ENCODE results near the gene ADAMTS12. TPM values are rescaled to one million over a fixed set of nuclear protein-coding genes. Genes with fewer than 3 reads are reported as not detected.

The ADAMTS12 gene
- total and polyA plus RNA-seq, 2 of the 8 experiments (the other 6 are each of a cell fraction or from before 2014, with no cell fraction given): 6.4 to 12.8 TPM

DNA sequence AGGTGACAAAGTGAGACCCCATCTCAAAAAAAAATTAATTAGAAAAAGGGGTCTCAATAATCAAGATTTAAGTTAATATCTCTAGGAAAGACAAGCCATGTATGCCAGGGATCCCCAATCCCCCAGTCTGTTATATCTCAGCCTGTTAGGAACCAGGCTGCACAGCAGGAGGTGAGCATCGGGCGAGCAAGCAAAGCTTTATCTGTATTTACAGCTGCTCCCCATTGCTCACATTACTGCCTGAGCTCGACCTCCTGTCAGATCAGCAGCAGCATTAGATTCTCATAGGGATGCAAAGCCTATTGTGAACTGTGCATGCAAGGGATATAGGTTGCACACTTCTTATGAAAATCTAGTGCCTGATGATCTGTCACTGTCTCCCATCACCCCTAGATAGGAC, 334.2 kb downstream of the ADAMTS12 start:
- Histone ChIP-seq H4K5ac (ENCODE audit: insufficient read length, low read depth, low read length) (no peak overlapping the region), H4K8ac (ENCODE audit: extremely low read depth, insufficient read depth, low read length) (no peak overlapping the region), H3K9me3 (ENCODE audit: insufficient read depth in 2 of 2, low read depth in 1 of 2, low read length in 1 of 2) (no peaks in the 10 kb centered on the region), H4K91ac (replicated peaks; ENCODE audit: insufficient read length, low read length) (no peak overlapping the region), H3K4ac (replicated peaks; ENCODE audit: insufficient read length, low read depth, low read length) (no peak overlapping the region), H3K4me1 (replicated peaks in 1 of 4; ENCODE audit: control insufficient read depth in 3 of 4, insufficient read depth in 4 of 4, low read length in 3 of 4) (no peaks in the 10 kb centered on the region), H2AK5ac (ENCODE audit: low read depth, low read length) (no peak overlapping the region), H4K20me1 (replicated peaks in 1 of 2; ENCODE audit: control insufficient read depth in 1 of 2, insufficient read depth in 2 of 2, low read length in 2 of 2) (no peaks in the 10 kb centered on the region), H3K79me2 (ENCODE audit: control insufficient read depth in 1 of 2, insufficient read depth in 2 of 2, low read length in 2 of 2) (no peaks in the 10 kb centered on the region), H2BK15ac (ENCODE audit: low read length) (no peak overlapping the region), H3K23ac (ENCODE audit: insufficient read length) (no peak overlapping the region), H2BK5ac (ENCODE audit: low read depth, low read length) (no peak overlapping the region), H3K4me3 (ENCODE audit: extremely low read depth in 1 of 4, insufficient read depth in 2 of 4, low read depth in 3 of 4, low read length in 4 of 4) (no peak overlapping the region), H3K18ac (ENCODE audit: extremely low read depth, low read length) (no peak overlapping the region), H3K27ac (ENCODE audit: low read depth, low read length) (no peak overlapping the region), H3K9ac (replicated peaks in 1 of 4; ENCODE audit: extremely low read depth in 1 of 4, low read depth in 3 of 4, low read length in 3 of 4) (no peak overlapping the region), H3K36me3 (ENCODE audit: control insufficient read depth in 2 of 4, insufficient read depth in 4 of 4, low read length in 3 of 4) (no peaks in the 10 kb centered on the region), H2AFZ (ENCODE audit: low read length) (no peak overlapping the region), H3K23me2 (ENCODE audit: low read depth, low read length) (no peaks in the 10 kb centered on the region), H3K56ac (replicated peaks; ENCODE audit: insufficient read length, low read depth, low read length) (no peak overlapping the region), H3K27me3 (replicated peaks in 1 of 4; ENCODE audit: control insufficient read depth in 3 of 4, extremely low read depth in 1 of 4, insufficient read depth in 3 of 4, low read length in 3 of 4) (no peaks in the 10 kb centered on the region), H3K14ac (ENCODE audit: insufficient read length) (no peak overlapping the region), H2BK20ac (ENCODE audit: low read length) (no peak overlapping the region), H3K79me1 (ENCODE audit: low read depth, low read length) (no peaks in the 10 kb centered on the region), H2BK12ac (ENCODE audit: low read depth, low read length) (no peak overlapping the region), H3K4me2 (ENCODE audit: insufficient read depth in 1 of 2, low read depth in 2 of 2, low read length in 2 of 2) (0 out of 4 replicates have a peak overlapping the region, but pooled peaks of 1 of the 2 experiments have one; percentile 7), H2BK120ac (replicated peaks; ENCODE audit: low read depth, low read length) (no peak overlapping the region)
- ChIA-PET CTCF (ENCODE audit: partially characterized antibody) (interaction anchor here (1.1 kb wide), 1 partner anchor 30 kb away, joined by 3 read pairs; no protein-coding TSS in a partner anchor), POLR2A (ENCODE audit: partially characterized antibody) (interaction anchor here (1.5 kb wide), 1 partner anchor 86 kb away, joined by 3 read pairs; no protein-coding TSS in a partner anchor)
- FAIRE-seq: no peak
- DNase-seq (ENCODE audit: low read depth in 1 of 2, low spot score in 2 of 2): no peak
- WGBS, 2 experiments (ENCODE audit: extremely low coverage in 1 of 2, insufficient coverage in 1 of 2, insufficient read length in 1 of 2, insufficient replicate concordance in 2 of 2, low coverage in 1 of 2, low lambda C conversion rate in 2 of 2, missing lambda C conversion rate in 1 of 2): 89% methylated on average over 3 of the region's 3 CpGs; no CpG with 5 or more reads in 1 of the 2 experiments
- TF ChIP-seq SP4 (IDR thresholded peaks at IDR 0.05; ENCODE audit: low read length) (no peak), CHD1 (IDR thresholded peaks at IDR 0.05; ENCODE audit: low read depth, low read length) (no peak), TBP (IDR thresholded peaks at IDR 0.05; ENCODE audit: low read depth, low read length) (no peak), EZH2 (IDR thresholded peaks at IDR 0.05; ENCODE audit: low read depth, low read length, severe bottlenecking) (no peak)
- TF ChIP-seq, protein P1, sequence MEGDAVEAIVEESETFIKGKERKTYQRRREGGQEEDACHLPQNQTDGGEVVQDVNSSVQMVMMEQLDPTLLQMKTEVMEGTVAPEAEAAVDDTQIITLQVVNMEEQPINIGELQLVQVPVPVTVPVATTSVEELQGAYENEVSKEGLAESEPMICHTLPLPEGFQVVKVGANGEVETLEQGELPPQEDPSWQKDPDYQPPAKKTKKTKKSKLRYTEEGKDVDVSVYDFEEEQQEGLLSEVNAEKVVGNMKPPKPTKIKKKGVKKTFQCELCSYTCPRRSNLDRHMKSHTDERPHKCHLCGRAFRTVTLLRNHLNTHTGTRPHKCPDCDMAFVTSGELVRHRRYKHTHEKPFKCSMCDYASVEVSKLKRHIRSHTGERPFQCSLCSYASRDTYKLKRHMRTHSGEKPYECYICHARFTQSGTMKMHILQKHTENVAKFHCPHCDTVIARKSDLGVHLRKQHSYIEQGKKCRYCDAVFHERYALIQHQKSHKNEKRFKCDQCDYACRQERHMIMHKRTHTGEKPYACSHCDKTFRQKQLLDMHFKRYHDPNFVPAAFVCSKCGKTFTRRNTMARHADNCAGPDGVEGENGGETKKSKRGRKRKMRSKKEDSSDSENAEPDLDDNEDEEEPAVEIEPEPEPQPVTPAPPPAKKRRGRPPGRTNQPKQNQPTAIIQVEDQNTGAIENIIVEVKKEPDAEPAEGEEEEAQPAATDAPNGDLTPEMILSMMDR (IDR thresholded peaks at IDR 0.05; ENCODE audit: control extremely low read depth in 1 of 3, insufficient read depth in 1 of 3, low read depth in 1 of 3, low read length in 3 of 3): no peak

Measured in H1 (cell line).